Endometrial microvascular endothelial cells (primary cell): ENCODE results near the gene BOC. TPM values are rescaled to one million over a fixed set of nuclear protein-coding genes. Genes with fewer than 3 reads are reported as not detected.

Experiments used
- in situ Hi-C: cut with HindIII; loops from 2 replicates; pipeline ENCODE4 v1.10.0; 2017; ENCODE audit warnings: low sequenced_read_pairs, low pct_unique_long_range_greater_than_20kb; ENCODE audit errors: inconsistent ontology term
- total RNA-seq: library from RNA; depleted of rRNA; stranded (reverse); fragments of >200 nt; gene quantifications from one replicate; pipeline ENCODE4 v1.2.3, GENCODE V29; 2015; ENCODE audit errors: inconsistent ontology term

BOC gene
- total RNA-seq, 1 donor from 2014 or later = 16.4 TPM

GRCh38 chr3:113185194-113185835, 26.0 kb upstream of the BOC start:
- in situ Hi-C loops = no loop called here

- in situ Hi-C loops = no loop called here
Observed at GRCh38 chr3:113186566-113186965, 24.8 kb upstream of the BOC start.

- in situ Hi-C loops = no loop called here
Observed at GRCh38 chr3:113193288-113193687, 18.1 kb upstream of the BOC start.

GRCh38 chr3:113193719-113194118, 17.6 kb upstream of the BOC start:
- in situ Hi-C loops = no loop called here

- in situ Hi-C loops = no loop called here
Observed at GRCh38 chr3:113194823-113195401, 16.4 kb upstream of the BOC start.

- in situ Hi-C loops = no loop called here
Observed at GRCh38 chr3:113200351-113200750, 11.0 kb upstream of the BOC start.

- in situ Hi-C loops = no loop called here
Observed at GRCh38 chr3:113200946-113201345, 10.4 kb upstream of the BOC start.

GRCh38 chr3:113204371-113204770, 7.0 kb upstream of the BOC start:
- in situ Hi-C loops = no loop called here

GRCh38 chr3:113205481-113205880, 5.9 kb upstream of the BOC start:
- in situ Hi-C loops = no loop called here

GRCh38 chr3:113210604-113211329, 590 bp upstream of the BOC start:
- in situ Hi-C loops = no loop called here

GRCh38 chr3:113212150-113212843, 940 bp downstream of the BOC start:
- in situ Hi-C loops = no loop called here

- in situ Hi-C loops = no loop called here
Observed at GRCh38 chr3:113212844-113213375, 1.6 kb downstream of the BOC start.

- in situ Hi-C loops = no loop called here
Observed at GRCh38 chr3:113213896-113214587, 2.7 kb downstream of the BOC start.

GRCh38 chr3:113214917-113215595, 3.7 kb downstream of the BOC start:
- in situ Hi-C loops = no loop called here

- in situ Hi-C loops = no loop called here
Observed at GRCh38 chr3:113216393-113216792, 5.0 kb downstream of the BOC start.

- in situ Hi-C loops = no loop called here
Observed at GRCh38 chr3:113218011-113218680, 6.8 kb downstream of the BOC start.

- in situ Hi-C loops = no loop called here
Observed at GRCh38 chr3:113218681-113219045, 7.3 kb downstream of the BOC start.
